GM23338 (cell line): ENCODE measurements around the gene GPRC5C. TPM values are rescaled to one million over a fixed set of nuclear protein-coding genes. Genes with fewer than 3 reads are reported as not detected.

ENCODE experiments used
- ATAC-seq: fragments of 200-7000 bp; cut with Tn5 transposase; 3 replicates; pipeline ENCODE4 v1.9.1; 2020
- DNase-seq: peaks from one replicate; pipeline ENCODE4 v3.0.0-alpha.2; 2015; ENCODE audit warnings: low spot score
- H2AFZ ChIP-seq: fragments of 200-600 bp; sonication (generic); 2 replicates; pipeline ENCODE4 v1.8.0; 2016; ENCODE audit warnings: antibody characterized with exemption, mild to moderate bottlenecking, moderate library complexity
- H3F3A ChIP-seq: fragments of 200-600 bp; sonication (generic); replicated peaks from 2 replicates; pipeline ENCODE4 v1.8.0; 2017; ENCODE audit warnings: antibody characterized with exemption, mixed run types, low read depth
- H3K27ac ChIP-seq: fragments of 200-600 bp; sonication (generic); 2 replicates; pipeline ENCODE4 v1.6.1; 2016; ENCODE audit warnings: low read depth
- H3K27me3 ChIP-seq: fragments of 200-600 bp; sonication (generic); 2 replicates; pipeline ENCODE4 v1.8.0; 2016; ENCODE audit warnings: mild to moderate bottlenecking, mixed run types, moderate library complexity; ENCODE audit not compliant: insufficient read depth
- H3K36me3 ChIP-seq: fragments of 200-600 bp; sonication (generic); 2 replicates; pipeline ENCODE4 v1.8.0; 2016; ENCODE audit warnings: mild to moderate bottlenecking; ENCODE audit not compliant: insufficient read depth
- H3K4me1 ChIP-seq: fragments of 200-600 bp; sonication (generic); 2 replicates; pipeline ENCODE4 v1.8.0; 2016; ENCODE audit warnings: mild to moderate bottlenecking, moderate library complexity; ENCODE audit not compliant: insufficient read depth
- H3K4me2 ChIP-seq: fragments of 200-600 bp; sonication (generic); 2 replicates; pipeline ENCODE4 v1.7.1; 2017; ENCODE audit warnings: mixed run types
- H3K4me3 ChIP-seq: fragments of 200-600 bp; sonication (generic); 2 replicates; pipeline ENCODE4 v1.6.1; 2016; ENCODE audit warnings: mixed run types
- H3K79me2 ChIP-seq: fragments of 200-600 bp; sonication (generic); replicated peaks from 2 replicates; pipeline ENCODE4 v1.8.0; 2017; ENCODE audit warnings: mild to moderate bottlenecking; ENCODE audit not compliant: insufficient read depth
- H3K9me2 ChIP-seq: fragments of 200-600 bp; sonication (generic); 2 replicates; pipeline ENCODE4 v1.8.0; 2017; ENCODE audit not compliant: insufficient read depth
- H4K20me1 ChIP-seq: fragments of 200-600 bp; sonication (generic); replicated peaks from 2 replicates; pipeline ENCODE4 v1.8.0; 2017; ENCODE audit warnings: mild to moderate bottlenecking; ENCODE audit not compliant: insufficient read depth
- H3K27ac Mint-ChIP-seq: 2 replicates; pipeline ENCODE4 v1.8.0; 2020; ENCODE audit warnings: inconsistent platforms, mild to moderate bottlenecking, moderate library complexity, mixed read lengths
- H3K27me3 Mint-ChIP-seq: 3 replicates; pipeline ENCODE4 v1.8.0; 2022; ENCODE audit warnings: low read depth, mild to moderate bottlenecking, moderate library complexity, mixed read lengths, inconsistent platforms; ENCODE audit not compliant: insufficient read depth, poor library complexity
- H3K36me3 Mint-ChIP-seq: 3 replicates; pipeline ENCODE4 v1.8.0; 2021; ENCODE audit warnings: low read depth, mild to moderate bottlenecking, inconsistent platforms, moderate library complexity, mixed read lengths
- H3K4me1 Mint-ChIP-seq: 3 replicates; pipeline ENCODE4 v1.8.0; 2020; ENCODE audit warnings: mild to moderate bottlenecking, inconsistent platforms, mixed read lengths
- H3K4me3 Mint-ChIP-seq: 3 replicates; pipeline ENCODE4 v1.8.0; 2021; ENCODE audit warnings: moderate library complexity, mild to moderate bottlenecking, inconsistent platforms, mixed read lengths
- H3K9me3 Mint-ChIP-seq: 3 replicates; pipeline ENCODE4 v1.8.0; 2020; ENCODE audit warnings: moderate library complexity, mild to moderate bottlenecking, inconsistent platforms, mixed read lengths
- CREB1 ChIP-seq: fragments of 250-450 bp; sonication (Bioruptor Pico); IDR thresholded peaks from 2 replicates; pipeline ENCODE4 v1.5.0; 2020; ENCODE audit warnings: low read depth, mild to moderate bottlenecking, moderate library complexity
- CTCF ChIP-seq, 2 experiments: fragments of 200-600 bp in 1 of 2; sonication (generic) in 1 of 2; conservative IDR thresholded peaks; 2 replicates each; pipeline versions ENCODE4 v1.5.1 to v1.6.1; 2016 to 2017; ENCODE audit warnings: antibody characterized with exemption in 2 of 2, low read depth in 2 of 2, mild to moderate bottlenecking in 2 of 2, moderate library complexity in 1 of 2
- ETS1 ChIP-seq: IDR thresholded peaks from 2 replicates; pipeline ENCODE4 v1.6.1; 2016; ENCODE audit warnings: antibody characterized with exemption
- EZH2 ChIP-seq: fragments of 200-600 bp; sonication (generic); IDR thresholded peaks from one replicate; pipeline ENCODE4 v1.8.0; 2017; ENCODE audit warnings: antibody characterized with exemption, mild to moderate bottlenecking, low read depth; ENCODE audit not compliant: unreplicated experiment
- JUNB ChIP-seq: IDR thresholded peaks from one replicate; pipeline ENCODE4 v1.6.1; 2016; ENCODE audit warnings: antibody characterized with exemption; ENCODE audit not compliant: unreplicated experiment
- NANOG ChIP-seq: IDR thresholded peaks from 2 replicates; pipeline ENCODE4 v1.6.1; 2016; ENCODE audit warnings: antibody characterized with exemption, borderline replicate concordance
- POLR2AphosphoS5 ChIP-seq: IDR thresholded peaks from 2 replicates; pipeline ENCODE4 v1.6.1; 2016; ENCODE audit warnings: antibody characterized with exemption, low read depth
- REST ChIP-seq: IDR thresholded peaks from one replicate; pipeline ENCODE4 v1.6.1; 2018; ENCODE audit warnings: antibody characterized with exemption; ENCODE audit not compliant: unreplicated experiment
- STAT1 ChIP-seq: IDR thresholded peaks from one replicate; pipeline ENCODE4 v1.6.1; 2016; ENCODE audit warnings: antibody characterized with exemption; ENCODE audit not compliant: unreplicated experiment
- ZNF331 ChIP-seq: fragments of 250-450 bp; sonication (Bioruptor Pico); IDR thresholded peaks from 2 replicates; pipeline ENCODE4 v1.5.0; 2020; ENCODE audit warnings: low read depth, mild to moderate bottlenecking, moderate library complexity
- polyA plus RNA-seq: library from polyadenylated mRNA; unstranded; fragments of >200 nt; fragmentation: Nextera tagmentation; extraction: Ambion mirVana; gene quantifications from 2 replicates; pipeline ENCODE4 v1.2.1, GENCODE V29; 2016
- total RNA-seq: library from RNA; depleted of rRNA; stranded (reverse); fragments of >200 nt; shearing (Covaris generic); gene quantifications from 2 replicates; pipeline ENCODE4 v1.2.3, GENCODE V29; 2014

GPRC5C gene
- total and polyA plus RNA-seq, 2 experiments from 2014 or later, result 9.0 to 22.4 TPM

- H3K27ac Mint-ChIP-seq, result no peak overlapping the region
Measured at GRCh38 chr17:74414510-74414909, 17.4 kb upstream of the GPRC5C start.

More at GRCh38 chr17:74414510-74414909, 17.4 kb upstream of the GPRC5C start:
- no peaks in the 10 kb centered on the region for H3K9me2 ChIP-seq
- H2AFZ ChIP-seq, result no peak overlapping the region
- no peak for DNase-seq
- TF ChIP-seq EZH2 (no peak), NANOG (no peak), CTCF (conservative IDR thresholded peaks at IDR 0.05; ENCODE audit: low read depth in 2 of 2) (no peak), REST (no peak), POLR2AphosphoS5 (no peak), CREB1 (no peak), ZNF331 (no peak), ETS1 (no peak), STAT1 (no peak), JUNB (no peak)
- H3K36me3 ChIP-seq, result no peaks in the 10 kb centered on the region
- peaks cover 6% of the 10 kb centered on the region for H3K27me3 Mint-ChIP-seq
- H3K27me3 ChIP-seq, result no peaks in the 10 kb centered on the region
- H3K9me3 Mint-ChIP-seq, result peaks cover 4% of the 10 kb centered on the region; the same call in 1 of the 3 replicates
- no peak for ATAC-seq
- no peak overlapping the region for H3K4me3 ChIP-seq
- no peaks in the 10 kb centered on the region for H3K36me3 Mint-ChIP-seq
- H4K20me1 ChIP-seq, result no peaks in the 10 kb centered on the region
- H3K4me3 Mint-ChIP-seq, result no peak overlapping the region
- H3F3A ChIP-seq, result no peaks in the 10 kb centered on the region
- H3K4me1 Mint-ChIP-seq, result peaks cover 7% of the 10 kb centered on the region; the same call in 1 of the 3 replicates
- H3K27ac ChIP-seq, result no peak overlapping the region
- H3K79me2 ChIP-seq, result no peaks in the 10 kb centered on the region
- H3K4me2 ChIP-seq, result no peak overlapping the region
- H3K4me1 ChIP-seq, result no peaks in the 10 kb centered on the region
